Activated naive CD4-positive, alpha-beta T cell treated with Interleukin-2 at 50 U/mL for 16 hours (primary cell): ENCODE data around the gene ROR2.
A peak's percentile ranks its signal among the peaks of the same experiment; 100 is the strongest.
"Not testable (repeated sequence)": the region's sequence is repeated elsewhere in the genome, so short reads cannot be mapped to it uniquely, and the experiment has no call there.

Experiments
- DNase-seq: peaks from one replicate; pipeline ENCODE4 v3.0.0-alpha.2; 2020

ROR2 gene

GRCh38 chr9:91949946-91950664, at the start of gene ROR2:
TSS of gene ROR2 (minus strand) at chr9:91950228.
- peak; percentile 48 for DNase-seq

- DNase-seq: no peak
Observed at GRCh38 chr9:91995000-91995655, 45.1 kb upstream of the ROR2 start.

GRCh38 chr9:91994422-91994821, 44.4 kb upstream of the ROR2 start:
- no peak for DNase-seq

- no peak for DNase-seq
Observed at GRCh38 chr9:91992461-91993041, 42.5 kb upstream of the ROR2 start.

- DNase-seq: no peak
Observed at GRCh38 chr9:91991721-91992341, 41.8 kb upstream of the ROR2 start.

- DNase-seq: no peak
Observed at GRCh38 chr9:91986248-91986647, 36.2 kb upstream of the ROR2 start.

GRCh38 chr9:91985692-91986091, 35.7 kb upstream of the ROR2 start:
- DNase-seq: no peak

- no peak for DNase-seq
Observed at GRCh38 chr9:91978740-91979414, 28.8 kb upstream of the ROR2 start.

- DNase-seq: not testable (repeated sequence)
Observed at GRCh38 chr9:91975254-91975653, 25.2 kb upstream of the ROR2 start.

GRCh38 chr9:91972711-91973110, 22.7 kb upstream of the ROR2 start:
- no peak for DNase-seq

- DNase-seq: no peak
Observed at GRCh38 chr9:91972076-91972626, 22.1 kb upstream of the ROR2 start.

- DNase-seq: no peak
Observed at GRCh38 chr9:91967259-91967658, 17.2 kb upstream of the ROR2 start.

- no peak for DNase-seq
Observed at GRCh38 chr9:91966503-91966902, 16.5 kb upstream of the ROR2 start.

GRCh38 chr9:91963711-91964240, 13.7 kb upstream of the ROR2 start:
- DNase-seq: no peak

GRCh38 chr9:91960367-91960766, 10.3 kb upstream of the ROR2 start:
- no peak for DNase-seq

GRCh38 chr9:91958174-91958573, 8.1 kb upstream of the ROR2 start:
- DNase-seq: no peak

GRCh38 chr9:91954841-91955471, 4.9 kb upstream of the ROR2 start:
- no peak for DNase-seq

GRCh38 chr9:91953718-91954117, 3.7 kb upstream of the ROR2 start:
- DNase-seq: no peak

GRCh38 chr9:91951944-91952520, 2.0 kb upstream of the ROR2 start:
- no peak for DNase-seq

GRCh38 chr9:91949392-91949945, 559 bp downstream of the ROR2 start:
- DNase-seq: no peak

- DNase-seq: peak; percentile 29
Observed at GRCh38 chr9:91948597-91949391, 1.2 kb downstream of the ROR2 start.
